ENCODE data around the gene KCTD1.

- TF ChIP-seq CTCF (IDR thresholded peaks at IDR 0.05; ENCODE audit: borderline replicate concordance, extremely low read depth, low read length, poor library complexity, severe bottlenecking) (no peak), EZH2 (IDR thresholded peaks at IDR 0.05; ENCODE audit: borderline replicate concordance, low read depth, low read length, severe bottlenecking) (no peak)
These were observed 12.7 kb downstream of the KCTD1 start for GRCh38 chr18:26535630-26536029.

Data from DND-41 (cell line).